HL-60 (cell line): ENCODE data around the gene SPATA13.

ENCODE experiments used
- CTCF ChIP-seq: IDR thresholded peaks from one replicate; pipeline ENCODE4 v1.5.1; 2011; ENCODE audit warnings: low read length, control low read depth, inconsistent platforms; ENCODE audit not compliant: insufficient read depth
- GABPA ChIP-seq: IDR thresholded peaks from 2 replicates; pipeline ENCODE4 v1.6.1; 2012; ENCODE audit warnings: low read depth
- POLR2AphosphoS5 ChIP-seq: IDR thresholded peaks from 2 replicates; pipeline ENCODE4 v1.6.1; 2012; ENCODE audit warnings: low read depth

- TF ChIP-seq CTCF, result no peak
- no peak for TF ChIP-seq POLR2AphosphoS5
- no peak for TF ChIP-seq GABPA
These were observed 84.3 kb downstream of the SPATA13 start for GRCh38 chr13:24244802-24245201.
